Astrocyte (in vitro differentiated cells and primary cell): ENCODE measurements around the gene NOC2L. TPM values are rescaled to one million over a fixed set of nuclear protein-coding genes. Genes with fewer than 3 reads are reported as not detected.

ENCODE experiments used
- DNase-seq: peaks from one replicate; pipeline ENCODE4 v3.0.0-alpha.2; 2010; ENCODE audit warnings: low read depth
- FAIRE-seq: peaks from 2 replicates; lab custom pipeline; 2011; peaks lifted over from hg19 to GRCh38; lab: Jason Lieb, UNC
- H2AFZ ChIP-seq: 2 replicates; pipeline ENCODE4 v1.6.0; 2012; ENCODE audit warnings: low read depth, low read length, inconsistent platforms
- H3K27ac ChIP-seq: 2 replicates; pipeline ENCODE4 v1.5.1; 2011; ENCODE audit warnings: low read depth, low read length, inconsistent platforms
- H3K27me3 ChIP-seq: 2 replicates; pipeline ENCODE4 v1.6.0; 2011; ENCODE audit warnings: low read length, inconsistent platforms; ENCODE audit not compliant: insufficient read depth
- H3K36me3 ChIP-seq: 2 replicates; pipeline ENCODE4 v1.5.1; 2011; ENCODE audit warnings: low read length, inconsistent platforms; ENCODE audit not compliant: insufficient read depth
- H3K4me1 ChIP-seq: 2 replicates; pipeline ENCODE4 v1.5.1; 2011; ENCODE audit warnings: low read length, inconsistent platforms; ENCODE audit not compliant: insufficient read depth
- H3K4me2 ChIP-seq: 2 replicates; pipeline ENCODE4 v1.6.0; 2012; ENCODE audit warnings: low read length, inconsistent platforms
- H3K4me3 ChIP-seq: 2 replicates; pipeline ENCODE4 v1.5.1; 2011; ENCODE audit warnings: low read depth, mild to moderate bottlenecking, low read length, inconsistent platforms; ENCODE audit not compliant: insufficient read depth
- H3K79me2 ChIP-seq: 2 replicates; pipeline ENCODE4 v1.6.0; 2012; ENCODE audit warnings: mild to moderate bottlenecking, low read length, inconsistent platforms; ENCODE audit not compliant: insufficient read depth
- H3K9ac ChIP-seq: 2 replicates; pipeline ENCODE4 v1.6.0; 2012; ENCODE audit warnings: mild to moderate bottlenecking, low read length, inconsistent platforms
- H3K9me3 ChIP-seq: 2 replicates; pipeline ENCODE4 v1.5.1; 2012; ENCODE audit warnings: low read depth, mild to moderate bottlenecking, low read length, inconsistent platforms; ENCODE audit not compliant: insufficient read depth
- H4K20me1 ChIP-seq: 2 replicates; pipeline ENCODE4 v1.6.0; 2012; ENCODE audit warnings: low read length, inconsistent platforms; ENCODE audit not compliant: insufficient read depth
- H3K27ac Mint-ChIP-seq: one replicate; pipeline ENCODE4 v1.8.0; 2021; ENCODE audit warnings: mild to moderate bottlenecking, mixed read lengths; ENCODE audit not compliant: unreplicated experiment
- H3K27me3 Mint-ChIP-seq: one replicate; pipeline ENCODE4 v1.8.0; 2021; ENCODE audit warnings: low read depth, mixed read lengths; ENCODE audit not compliant: unreplicated experiment
- H3K36me3 Mint-ChIP-seq: one replicate; pipeline ENCODE4 v1.8.0; 2021; ENCODE audit warnings: low read depth, mixed read lengths; ENCODE audit not compliant: unreplicated experiment
- H3K4me1 Mint-ChIP-seq: one replicate; pipeline ENCODE4 v1.8.0; 2021; ENCODE audit warnings: low read depth, mixed read lengths; ENCODE audit not compliant: unreplicated experiment
- H3K4me3 Mint-ChIP-seq: one replicate; pipeline ENCODE4 v1.8.0; 2021; ENCODE audit warnings: mild to moderate bottlenecking, moderate library complexity, mixed read lengths; ENCODE audit not compliant: unreplicated experiment
- H3K9me3 Mint-ChIP-seq: one replicate; pipeline ENCODE4 v1.8.0; 2021; ENCODE audit warnings: mild to moderate bottlenecking, mixed read lengths; ENCODE audit not compliant: unreplicated experiment
- EZH2 ChIP-seq: IDR thresholded peaks from 2 replicates; pipeline ENCODE4 v1.6.1; 2012; ENCODE audit warnings: mild to moderate bottlenecking, low read length, inconsistent platforms; ENCODE audit not compliant: insufficient read depth
- total RNA-seq: library from RNA; stranded (reverse); gene quantifications from 2 replicates; pipeline ENCODE4 v1.2.1, GENCODE V29; 2021
- TF ChIP-seq, protein P1 (sequence below): IDR thresholded peaks from 2 replicates; pipeline ENCODE4 v1.5.1; 2011; ENCODE audit warnings: low read depth, mild to moderate bottlenecking, inconsistent platforms, low read length, moderate library complexity; ENCODE audit not compliant: insufficient read depth

Gene NOC2L
- total RNA-seq, 1 donor from 2014 or later: 91.4 TPM

GRCh38 chr1:1000357-1001056, 41.5 kb upstream of the NOC2L start:
- Histone ChIP-seq H3K36me3 (no peaks in the 10 kb centered on the region), H3K27ac (peak overlapping the region; percentile 98), H3K9me3 (no peaks in the 10 kb centered on the region), H3K4me1 (peaks cover 24% of the 10 kb centered on the region), H3K79me2 (no peaks in the 10 kb centered on the region), H3K9ac (peak overlapping the region; percentile 97), H2AFZ (peak overlapping the region; percentile 61), H3K27me3 (no peaks in the 10 kb centered on the region), H3K4me3 (peak overlapping the region; percentile 67), H4K20me1 (peaks cover 34% of the 10 kb centered on the region), H3K4me2 (peak overlapping the region; percentile 95)
- peaks cover 19% of the 10 kb centered on the region for H3K4me1 Mint-ChIP-seq
- H3K27me3 Mint-ChIP-seq: no peaks in the 10 kb centered on the region
- H3K4me3 Mint-ChIP-seq: peak overlapping the region; percentile 94
- TF ChIP-seq EZH2: no peak
- TF ChIP-seq, protein P1, sequence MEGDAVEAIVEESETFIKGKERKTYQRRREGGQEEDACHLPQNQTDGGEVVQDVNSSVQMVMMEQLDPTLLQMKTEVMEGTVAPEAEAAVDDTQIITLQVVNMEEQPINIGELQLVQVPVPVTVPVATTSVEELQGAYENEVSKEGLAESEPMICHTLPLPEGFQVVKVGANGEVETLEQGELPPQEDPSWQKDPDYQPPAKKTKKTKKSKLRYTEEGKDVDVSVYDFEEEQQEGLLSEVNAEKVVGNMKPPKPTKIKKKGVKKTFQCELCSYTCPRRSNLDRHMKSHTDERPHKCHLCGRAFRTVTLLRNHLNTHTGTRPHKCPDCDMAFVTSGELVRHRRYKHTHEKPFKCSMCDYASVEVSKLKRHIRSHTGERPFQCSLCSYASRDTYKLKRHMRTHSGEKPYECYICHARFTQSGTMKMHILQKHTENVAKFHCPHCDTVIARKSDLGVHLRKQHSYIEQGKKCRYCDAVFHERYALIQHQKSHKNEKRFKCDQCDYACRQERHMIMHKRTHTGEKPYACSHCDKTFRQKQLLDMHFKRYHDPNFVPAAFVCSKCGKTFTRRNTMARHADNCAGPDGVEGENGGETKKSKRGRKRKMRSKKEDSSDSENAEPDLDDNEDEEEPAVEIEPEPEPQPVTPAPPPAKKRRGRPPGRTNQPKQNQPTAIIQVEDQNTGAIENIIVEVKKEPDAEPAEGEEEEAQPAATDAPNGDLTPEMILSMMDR: no peak
- peaks cover 6% of the 10 kb centered on the region for H3K36me3 Mint-ChIP-seq
- no peaks in the 10 kb centered on the region for H3K9me3 Mint-ChIP-seq
- FAIRE-seq (no peak), DNase-seq (peak; percentile 71)
- peak overlapping the region; percentile 99 for H3K27ac Mint-ChIP-seq

DNA sequence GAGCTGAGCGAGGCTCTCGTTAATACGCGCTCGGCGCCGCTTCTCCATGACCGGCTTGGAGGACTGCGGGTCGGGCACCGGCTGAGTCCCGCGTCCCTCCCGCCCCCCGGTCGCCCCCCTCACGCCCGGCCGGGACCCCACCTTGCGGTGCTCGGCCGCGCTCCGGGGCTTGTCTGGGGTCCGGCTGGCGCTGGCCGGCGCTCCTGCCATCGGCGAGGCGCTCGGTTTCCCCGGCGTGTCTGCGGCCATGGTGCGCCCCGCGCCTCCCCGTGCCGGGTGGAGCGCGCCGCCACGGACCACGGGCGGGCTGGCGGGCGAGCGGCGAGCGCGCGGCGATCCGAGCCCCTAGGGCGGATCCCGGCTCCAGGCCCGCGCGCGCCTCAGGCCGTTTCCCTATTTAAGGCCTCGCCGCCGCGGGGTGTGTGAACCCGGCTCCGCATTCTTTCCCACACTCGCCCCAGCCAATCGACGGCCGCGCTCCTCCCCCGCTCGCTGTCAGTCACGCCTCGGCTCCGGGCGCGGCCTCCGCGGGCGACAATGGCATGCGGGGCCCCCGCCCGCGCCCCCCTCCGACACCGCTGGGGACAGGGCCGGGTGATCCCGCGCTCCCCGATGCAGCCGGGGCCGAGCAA, 40.8 kb upstream of the NOC2L start, which contains the start of gene HES4:
TSS of gene HES4 (minus strand) at position 373 of the 632 bp plus-strand sequence. CDS start at position 249, 124 bp downstream.
- no peaks in the 10 kb centered on the region for H3K79me2 ChIP-seq
- peaks cover 14% of the 10 kb centered on the region for H3K4me1 Mint-ChIP-seq
- H3K4me3 Mint-ChIP-seq: peak within 1 kb of the TSS; percentile 94
- no peak for TF ChIP-seq EZH2
- TF ChIP-seq, protein P1: no peak
- H4K20me1 ChIP-seq: peaks cover 34% of the 10 kb centered on the region
- peaks cover 17% of the 10 kb centered on the region for H3K4me1 ChIP-seq
- H3K27ac ChIP-seq: peak within 1 kb of the TSS; percentile 98
- no peaks in the 10 kb centered on the region for H3K9me3 ChIP-seq
- H3K27me3 ChIP-seq: no peaks in the 10 kb centered on the region
- H2AFZ ChIP-seq: peak within 1 kb of the TSS; percentile 61
- H3K36me3 Mint-ChIP-seq: peaks cover 8% of the 10 kb centered on the region
- H3K9me3 Mint-ChIP-seq: no peaks in the 10 kb centered on the region
- no peaks in the 10 kb centered on the region for H3K27me3 Mint-ChIP-seq
- H3K36me3 ChIP-seq: no peaks in the 10 kb centered on the region
- peak within 1 kb of the TSS; percentile 97 for H3K9ac ChIP-seq
- peak within 1 kb of the TSS; percentile 95 for H3K4me2 ChIP-seq
- DNase-seq: peak; percentile 82
- peak within 1 kb of the TSS; percentile 67 for H3K4me3 ChIP-seq
- H3K27ac Mint-ChIP-seq: peak within 1 kb of the TSS; percentile 99
- no peak for FAIRE-seq
